ENCODE measurements around the gene MEGF6.

Gene MEGF6

DNA sequence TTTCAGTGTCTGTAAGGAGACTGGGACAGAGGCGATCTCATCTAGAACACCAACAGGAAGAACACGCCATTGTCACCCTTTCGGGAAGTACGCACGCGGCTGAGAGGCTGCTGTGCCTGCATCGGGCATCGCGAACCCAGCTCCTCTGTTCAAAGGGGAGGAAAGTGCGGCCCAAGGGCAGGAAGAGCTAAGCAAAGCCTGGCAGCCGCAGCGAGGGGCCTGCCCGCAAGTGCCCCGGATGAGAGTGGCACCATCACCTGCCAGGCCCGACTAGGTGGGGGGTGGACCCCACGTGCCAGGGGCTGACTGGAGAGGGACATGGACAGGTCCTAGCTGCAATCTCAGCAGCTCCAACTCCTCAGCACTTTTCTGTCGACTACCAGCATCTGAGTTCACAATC is 21.0 kb upstream of the MEGF6 start:
- TF ChIP-seq, protein P1, sequence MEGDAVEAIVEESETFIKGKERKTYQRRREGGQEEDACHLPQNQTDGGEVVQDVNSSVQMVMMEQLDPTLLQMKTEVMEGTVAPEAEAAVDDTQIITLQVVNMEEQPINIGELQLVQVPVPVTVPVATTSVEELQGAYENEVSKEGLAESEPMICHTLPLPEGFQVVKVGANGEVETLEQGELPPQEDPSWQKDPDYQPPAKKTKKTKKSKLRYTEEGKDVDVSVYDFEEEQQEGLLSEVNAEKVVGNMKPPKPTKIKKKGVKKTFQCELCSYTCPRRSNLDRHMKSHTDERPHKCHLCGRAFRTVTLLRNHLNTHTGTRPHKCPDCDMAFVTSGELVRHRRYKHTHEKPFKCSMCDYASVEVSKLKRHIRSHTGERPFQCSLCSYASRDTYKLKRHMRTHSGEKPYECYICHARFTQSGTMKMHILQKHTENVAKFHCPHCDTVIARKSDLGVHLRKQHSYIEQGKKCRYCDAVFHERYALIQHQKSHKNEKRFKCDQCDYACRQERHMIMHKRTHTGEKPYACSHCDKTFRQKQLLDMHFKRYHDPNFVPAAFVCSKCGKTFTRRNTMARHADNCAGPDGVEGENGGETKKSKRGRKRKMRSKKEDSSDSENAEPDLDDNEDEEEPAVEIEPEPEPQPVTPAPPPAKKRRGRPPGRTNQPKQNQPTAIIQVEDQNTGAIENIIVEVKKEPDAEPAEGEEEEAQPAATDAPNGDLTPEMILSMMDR (IDR thresholded peaks at IDR 0.05; ENCODE audit: insufficient read depth, low read depth, low read length, missing control alignments) = no peak
- H3K4me3 ChIP-seq (ENCODE audit: low read depth, low read length) = no peak overlapping the region
- no peak for DNase-seq (ENCODE audit: low read depth)

GRCh38 chr1:3631320-3632260 is 20.3 kb upstream of the MEGF6 start:
- TF ChIP-seq, protein P1 (IDR thresholded peaks at IDR 0.05; ENCODE audit: insufficient read depth, low read depth, low read length, missing control alignments) = no peak

DNA sequence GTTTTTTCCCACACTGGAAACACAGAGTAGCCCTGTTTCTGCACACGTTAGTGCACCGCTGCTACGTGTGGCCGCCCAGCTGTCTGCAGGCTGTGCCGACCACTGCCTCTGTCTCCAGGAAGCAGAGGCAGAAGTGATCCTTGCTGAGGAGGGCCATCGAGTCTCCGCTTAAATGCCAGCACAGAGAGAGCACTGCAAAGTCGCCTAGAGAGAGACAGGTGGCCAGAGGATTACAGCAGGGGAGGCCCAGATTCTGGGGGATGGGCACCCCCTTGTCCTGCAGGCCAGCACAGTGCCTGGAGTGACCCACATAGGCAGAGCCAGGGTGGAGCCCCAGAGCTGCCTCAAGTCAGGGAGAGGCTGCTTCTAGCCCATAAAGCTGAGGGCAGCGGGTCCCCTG is 19.6 kb upstream of the MEGF6 start:
- no peak for DNase-seq (ENCODE audit: low read depth)
- TF ChIP-seq, protein P1 (IDR thresholded peaks at IDR 0.05; ENCODE audit: insufficient read depth, low read depth, low read length, missing control alignments) = no peak
- H3K4me3 ChIP-seq (ENCODE audit: low read depth, low read length) = no peak overlapping the region

More at GRCh38 chr1:3631320-3632260, 20.3 kb upstream of the MEGF6 start:
- no peak for DNase-seq (ENCODE audit: low read depth)
- H3K4me3 ChIP-seq (ENCODE audit: low read depth, low read length) = no peak overlapping the region

GRCh38 chr1:3630161-3630611 is 18.9 kb upstream of the MEGF6 start:
- DNase-seq (ENCODE audit: low read depth) = no peak
- H3K4me3 ChIP-seq (ENCODE audit: low read depth, low read length) = no peak overlapping the region
- TF ChIP-seq, protein P1 (IDR thresholded peaks at IDR 0.05; ENCODE audit: insufficient read depth, low read depth, low read length, missing control alignments) = no peak

DNA sequence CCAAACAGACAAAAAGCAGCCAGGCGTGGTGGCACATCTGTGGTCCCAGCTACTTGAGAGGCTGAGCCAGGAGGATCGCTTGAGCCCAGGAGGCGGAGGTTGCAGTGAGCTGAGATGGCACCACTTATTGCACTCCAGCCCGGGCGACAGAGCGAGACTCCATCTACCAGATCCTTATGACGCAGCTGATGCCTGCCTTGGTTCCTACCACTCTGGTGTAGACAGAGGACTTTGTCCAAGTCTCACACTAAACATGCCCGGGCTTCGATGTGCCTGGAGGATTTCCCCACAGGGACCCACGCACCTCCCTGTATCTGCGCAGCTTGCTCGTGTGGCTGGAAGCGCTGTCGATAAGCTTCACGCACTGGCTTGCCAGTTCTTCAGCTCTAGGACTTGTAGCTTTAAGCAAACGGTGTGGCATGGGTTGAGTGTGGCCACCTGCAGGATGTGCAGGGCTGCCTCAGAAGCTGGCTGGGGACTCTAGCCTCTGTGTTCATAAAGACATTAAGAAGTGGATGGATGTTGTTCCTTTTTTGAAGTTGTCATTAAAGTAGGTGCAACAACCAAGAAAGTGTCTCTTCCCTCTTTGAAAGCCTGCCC is 18.4 kb upstream of the MEGF6 start:
- no peak overlapping the region for H3K4me3 ChIP-seq (ENCODE audit: low read depth, low read length)
- TF ChIP-seq, protein P1 (IDR thresholded peaks at IDR 0.05; ENCODE audit: insufficient read depth, low read depth, low read length, missing control alignments) = no peak
- DNase-seq (ENCODE audit: low read depth) = no peak

DNA sequence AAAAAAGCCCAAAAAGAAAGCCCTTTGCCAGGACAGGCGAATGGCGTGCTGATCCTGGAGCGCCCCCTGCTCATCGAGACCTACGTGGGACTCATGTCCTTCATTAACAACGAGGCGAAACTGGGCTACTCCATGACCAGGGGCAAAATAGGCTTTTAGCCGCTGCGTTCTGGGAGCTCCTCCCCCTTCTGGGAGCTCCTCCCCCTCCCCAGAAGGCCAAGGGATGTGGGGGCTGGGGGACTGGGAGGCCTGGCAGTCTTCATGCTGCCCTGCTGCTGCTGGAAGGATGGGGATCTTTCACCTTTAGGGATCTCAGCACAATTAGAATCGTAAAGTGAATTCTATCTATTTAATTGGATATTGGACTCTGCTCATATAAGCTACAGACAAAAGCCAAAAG is 17.1 kb upstream of the MEGF6 start:
- TF ChIP-seq, protein P1 (IDR thresholded peaks at IDR 0.05; ENCODE audit: insufficient read depth, low read depth, low read length, missing control alignments) = no peak
- no peak for DNase-seq (ENCODE audit: low read depth)
- H3K4me3 ChIP-seq (ENCODE audit: low read depth, low read length) = no peak overlapping the region
